Smooth muscle cell (in vitro differentiated cells): Measurements from ENCODE around the gene NFATC1. TPM values are rescaled to one million over a fixed set of nuclear protein-coding genes. Genes with fewer than 3 reads are reported as not detected.

Experiments used
- DNase-seq: peaks from one replicate; lab custom pipeline; 2025; ENCODE audit not compliant: unreplicated experiment; lab: John Stamatoyannopoulos, UW
- H2AFZ ChIP-seq: fragments of 200-600 bp; sonication (generic); 2 replicates; pipeline ENCODE4 v1.6.0; 2016; ENCODE audit warnings: antibody characterized with exemption, low read depth, mild to moderate bottlenecking
- H3F3A ChIP-seq: fragments of 200-600 bp; sonication (generic); 2 replicates; pipeline ENCODE4 v1.6.0; 2017; ENCODE audit warnings: antibody characterized with exemption, low read depth
- H3K27ac ChIP-seq: fragments of 200-600 bp; sonication (generic); 2 replicates; pipeline ENCODE4 v1.5.1; 2016; ENCODE audit warnings: low read depth, mild to moderate bottlenecking
- H3K27me3 ChIP-seq: fragments of 200-600 bp; sonication (generic); 2 replicates; pipeline ENCODE4 v1.6.1; 2016; ENCODE audit warnings: low read depth, mild to moderate bottlenecking
- H3K36me3 ChIP-seq: fragments of 200-600 bp; sonication (generic); 2 replicates; pipeline ENCODE4 v1.5.1; 2016; ENCODE audit warnings: low read depth
- H3K4me1 ChIP-seq: fragments of 200-600 bp; sonication (generic); 2 replicates; pipeline ENCODE4 v1.5.1; 2016; ENCODE audit warnings: low read depth
- H3K4me2 ChIP-seq: fragments of 200-600 bp; sonication (generic); 2 replicates; pipeline ENCODE4 v1.6.0; 2016; ENCODE audit warnings: mild to moderate bottlenecking
- H3K4me3 ChIP-seq: fragments of 200-600 bp; sonication (generic); 2 replicates; pipeline ENCODE4 v1.5.1; 2016; ENCODE audit warnings: mild to moderate bottlenecking
- H3K79me2 ChIP-seq: fragments of 200-600 bp; sonication (generic); 2 replicates; pipeline ENCODE4 v1.6.0; 2016; ENCODE audit warnings: low read depth, mild to moderate bottlenecking
- H3K9ac ChIP-seq: fragments of 200-600 bp; sonication (generic); 2 replicates; pipeline ENCODE4 v1.6.0; 2016; ENCODE audit warnings: low read depth
- H3K9me3 ChIP-seq: fragments of 200-600 bp; sonication (generic); replicated peaks from 2 replicates; pipeline ENCODE4 v1.5.1; 2016; ENCODE audit warnings: low read depth
- H4K20me1 ChIP-seq: fragments of 200-600 bp; sonication (generic); 2 replicates; pipeline ENCODE4 v1.6.0; 2016; ENCODE audit warnings: low read depth
- CTCF ChIP-seq: fragments of 200-600 bp; sonication (generic); IDR thresholded peaks from 2 replicates; pipeline ENCODE4 v1.5.1; 2017; ENCODE audit warnings: borderline replicate concordance, mild to moderate bottlenecking, antibody characterized with exemption; ENCODE audit not compliant: insufficient read depth, poor library complexity, severe bottlenecking
- WGBS: methylation state at CpG from one replicate; pipeline ENCODE4 v1.1.7; 2016; ENCODE audit warnings: low lambda C conversion rate; 5-methylcytosine and 5-hydroxymethylcytosine counted together
- polyA plus RNA-seq: library from polyadenylated mRNA; unstranded; fragments of >200 nt; fragmentation: Nextera tagmentation; extraction: Ambion mirVana; gene quantifications from 2 replicates; pipeline ENCODE4 v1.2.1, GENCODE V29; 2016
- total RNA-seq: library from RNA; depleted of rRNA; stranded (reverse); fragments of >200 nt; gene quantifications from 2 replicates; pipeline ENCODE4 v1.2.3, GENCODE V29; 2014

The NFATC1 gene
- total and polyA plus RNA-seq, 2 experiments from 2014 or later, result 13.1 to 19.2 TPM

GRCh38 chr18:79476918-79477571, 81.3 kb downstream of the NFATC1 start:
- H3K4me1 ChIP-seq, result no peaks in the 10 kb centered on the region
- no peaks in the 10 kb centered on the region for H3F3A ChIP-seq
- H3K4me2 ChIP-seq, result no peak overlapping the region
- H3K9ac ChIP-seq, result no peak overlapping the region
- no peak for DNase-seq
- no peak overlapping the region for H3K27ac ChIP-seq
- no peaks in the 10 kb centered on the region for H4K20me1 ChIP-seq
- TF ChIP-seq CTCF, result no peak
- no peaks in the 10 kb centered on the region for H3K9me3 ChIP-seq
- WGBS, result 84% methylated on average over 13 of the region's 13 CpGs
- no peak overlapping the region for H3K4me3 ChIP-seq
- H3K36me3 ChIP-seq, result no peaks in the 10 kb centered on the region
- H2AFZ ChIP-seq, result no peak overlapping the region
- H3K79me2 ChIP-seq, result no peaks in the 10 kb centered on the region
- H3K27me3 ChIP-seq, result no peaks in the 10 kb centered on the region

GRCh38 chr18:79477711-79478483, 82.2 kb downstream of the NFATC1 start:
- H3K36me3 ChIP-seq, result no peaks in the 10 kb centered on the region
- no peaks in the 10 kb centered on the region for H3F3A ChIP-seq
- no peak overlapping the region for H3K4me3 ChIP-seq
- WGBS, result 93% methylated on average over 21 of the region's 22 CpGs
- TF ChIP-seq CTCF, result no peak
- H4K20me1 ChIP-seq, result no peaks in the 10 kb centered on the region
- no peaks in the 10 kb centered on the region for H3K79me2 ChIP-seq
- H3K4me2 ChIP-seq, result no peak overlapping the region
- H3K9me3 ChIP-seq, result no peaks in the 10 kb centered on the region
- no peak overlapping the region for H3K27ac ChIP-seq
- H3K9ac ChIP-seq, result no peak overlapping the region
- no peak for DNase-seq
- H3K4me1 ChIP-seq, result no peaks in the 10 kb centered on the region
- no peak overlapping the region for H2AFZ ChIP-seq
- H3K27me3 ChIP-seq, result no peaks in the 10 kb centered on the region

GRCh38 chr18:79478484-79479115, 82.9 kb downstream of the NFATC1 start:
- WGBS, result 94% methylated on average over 33 of the region's 33 CpGs
- Histone ChIP-seq H3K9ac (no peak overlapping the region), H3K4me2 (no peak overlapping the region), H3K9me3 (no peaks in the 10 kb centered on the region), H3K4me3 (no peak overlapping the region), H3K27me3 (no peaks in the 10 kb centered on the region), H4K20me1 (no peaks in the 10 kb centered on the region), H3K27ac (no peak overlapping the region), H3K4me1 (no peaks in the 10 kb centered on the region), H3K36me3 (no peaks in the 10 kb centered on the region), H3K79me2 (no peaks in the 10 kb centered on the region), H2AFZ (no peak overlapping the region), H3F3A (no peaks in the 10 kb centered on the region)
- DNase-seq, result no peak
- TF ChIP-seq CTCF, result no peak
